ENCODE data around the gene OR4N2.
"Not testable (repeated sequence)": the region's sequence is repeated elsewhere in the genome, so short reads cannot be mapped to it uniquely, and the experiment has no call there.

The OR4N2 gene

DNA sequence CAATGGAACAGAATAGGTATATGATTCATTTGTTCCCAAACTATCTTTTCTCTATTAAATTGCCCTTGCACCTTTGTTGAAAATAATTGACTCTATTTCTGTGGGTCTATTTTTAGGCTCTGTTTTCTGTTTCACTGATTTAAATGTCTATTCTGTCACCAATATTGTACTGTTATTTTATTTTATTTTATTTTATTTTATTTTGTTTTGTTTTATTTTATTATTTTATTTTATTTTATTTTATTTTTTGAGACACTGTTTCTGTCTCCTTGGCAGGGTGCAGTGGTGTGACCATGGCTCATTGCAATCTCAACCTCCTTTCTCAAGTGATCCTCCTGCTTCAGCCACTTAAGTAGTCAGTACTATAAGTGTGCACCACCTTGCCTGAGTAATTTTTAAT, 34.9 kb downstream of the OR4N2 start:
- no peak for DNase-seq

DNA sequence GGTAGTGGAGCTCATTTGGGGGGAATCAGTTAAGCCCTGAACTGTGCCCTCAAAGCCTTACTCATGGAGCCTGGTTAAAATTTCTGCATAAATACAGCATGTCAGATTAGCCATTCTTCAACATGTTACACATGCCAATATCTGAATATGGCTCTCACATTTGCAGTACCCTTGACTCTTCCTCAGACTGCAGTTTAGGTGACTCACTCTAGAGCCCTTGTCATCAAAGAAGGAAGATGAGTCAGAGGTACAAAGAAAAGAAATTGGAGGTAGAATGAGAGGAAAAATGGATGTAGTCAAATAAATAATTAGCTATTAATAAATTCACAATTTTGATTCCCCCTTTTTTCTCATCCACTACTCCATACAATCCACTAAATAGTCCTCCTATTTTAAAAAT, 47.8 kb downstream of the OR4N2 start:
- no peak for DNase-seq

DNA sequence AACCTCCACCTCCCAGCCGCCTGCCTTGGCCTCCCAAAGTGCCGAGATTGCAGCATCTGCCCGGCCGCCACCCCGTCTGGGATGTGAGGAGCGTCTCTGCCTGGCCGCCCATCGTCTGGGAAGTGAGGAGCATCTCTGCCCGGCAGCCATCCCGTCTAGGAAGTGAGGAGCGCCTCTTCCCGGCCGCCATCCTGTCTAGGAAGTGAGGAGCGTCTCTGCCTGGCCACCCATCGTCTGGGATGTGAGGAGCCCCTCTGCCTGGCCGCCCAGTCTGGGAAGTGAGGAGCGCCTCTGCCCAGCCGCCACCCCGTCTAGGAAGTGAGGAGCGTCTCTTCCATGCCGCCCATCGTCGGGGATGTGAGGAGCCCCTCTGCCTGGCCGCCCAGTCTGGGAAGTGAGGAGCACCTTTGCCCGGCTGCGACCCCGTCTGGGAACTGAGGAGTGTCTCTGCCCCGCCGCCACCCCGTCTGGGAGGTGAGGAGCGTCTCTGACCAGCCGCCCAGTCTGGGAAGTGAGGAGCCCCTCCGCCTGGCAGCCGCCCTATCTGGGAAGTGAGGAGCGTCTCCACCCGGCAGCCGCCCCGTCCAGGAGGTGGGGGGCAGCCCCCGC, 62.6 kb downstream of the OR4N2 start:
- not testable (repeated sequence) for DNase-seq

DNA sequence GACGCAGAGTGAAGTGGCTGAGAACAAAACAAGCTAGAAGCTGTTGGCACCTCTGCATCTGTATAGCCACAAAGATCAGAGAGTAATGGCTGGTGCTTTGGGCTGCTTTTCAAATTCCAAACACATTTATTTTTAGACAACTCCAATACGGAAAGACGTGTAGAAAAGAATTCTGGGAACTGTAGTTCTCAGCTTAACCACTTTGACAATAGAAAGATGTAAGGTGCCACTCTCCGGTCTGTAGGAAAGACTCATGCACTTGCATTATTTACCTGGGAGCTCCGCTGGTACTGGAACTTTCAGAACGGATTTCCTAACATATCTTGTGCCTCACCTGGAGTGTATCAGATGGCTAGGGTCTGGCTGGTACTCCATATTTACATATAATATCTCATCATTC, 69.6 kb downstream of the OR4N2 start:
- DNase-seq = no peak

DNA sequence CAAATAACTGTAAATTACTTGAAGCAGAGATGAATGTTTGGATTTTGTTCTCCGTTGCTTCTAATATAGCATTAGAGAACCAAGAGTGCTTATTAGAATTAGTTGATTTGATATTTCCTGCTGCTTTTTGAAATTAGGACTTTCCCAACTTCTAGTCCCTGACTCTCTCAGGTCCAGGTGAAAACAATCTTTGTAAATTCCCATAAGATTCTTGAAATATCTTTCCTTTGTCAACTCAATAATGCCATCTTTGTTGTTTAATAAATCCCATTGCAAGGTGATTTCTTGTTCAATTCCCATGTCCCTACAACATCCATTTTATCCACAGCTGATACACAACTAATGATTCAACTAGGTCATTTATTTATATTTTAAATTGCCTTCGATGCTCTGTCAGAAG, 71.3 kb downstream of the OR4N2 start, which contains the start of gene OR4K2:
Gene OR4K2 (plus strand): TSS at position 301 of the 400 bp plus-strand sequence. CDS start 1,126 bp downstream, outside the sequence.
- no peak for DNase-seq

DNA sequence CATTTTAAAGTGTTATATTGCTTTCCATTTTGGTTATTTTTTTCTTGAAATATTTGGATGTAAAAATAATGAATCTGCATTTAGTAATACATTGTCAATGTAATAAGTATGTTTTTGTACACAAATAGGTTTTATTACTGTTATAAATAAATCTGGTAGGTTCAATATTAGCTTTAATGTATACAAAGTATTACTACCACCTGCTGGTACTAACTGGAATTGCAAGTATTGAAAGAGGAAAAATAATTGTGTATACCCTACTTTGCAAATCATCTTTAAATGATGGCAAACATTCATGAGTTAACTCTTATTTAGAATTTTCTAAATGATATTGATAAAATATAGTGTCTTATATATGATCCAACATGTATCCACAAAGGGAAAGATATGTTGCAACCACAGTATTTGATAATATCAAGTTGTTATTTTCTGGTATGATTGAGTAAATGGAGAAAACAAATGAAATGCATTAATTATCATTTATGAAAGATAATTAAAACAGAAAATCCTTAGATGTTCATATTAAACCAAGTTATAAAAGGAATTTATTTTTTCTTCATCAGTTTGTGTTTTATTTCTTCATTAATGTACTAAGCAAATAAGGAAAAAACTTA, 74.6 kb downstream of the OR4N2 start:
- peak; percentile 6 for DNase-seq

Data from NCI-H69 (cell line).